GM23248 (cell line): Measurements from ENCODE around the gene PANK4.

Source experiments
- EZH2 ChIP-seq: fragments of 200-600 bp; sonication (generic); IDR thresholded peaks from 2 replicates; pipeline ENCODE4 v1.6.1; 2018; ENCODE audit warnings: antibody characterized with exemption, mild to moderate bottlenecking; ENCODE audit not compliant: insufficient read depth, poor library complexity, severe bottlenecking
- EZH2phosphoT487 ChIP-seq: fragments of 200-600 bp; sonication (generic); IDR thresholded peaks from 2 replicates; pipeline ENCODE4 v1.6.1; 2018; ENCODE audit warnings: antibody characterized with exemption, moderate library complexity, mild to moderate bottlenecking, low read depth; ENCODE audit not compliant: insufficient read depth

DNA sequence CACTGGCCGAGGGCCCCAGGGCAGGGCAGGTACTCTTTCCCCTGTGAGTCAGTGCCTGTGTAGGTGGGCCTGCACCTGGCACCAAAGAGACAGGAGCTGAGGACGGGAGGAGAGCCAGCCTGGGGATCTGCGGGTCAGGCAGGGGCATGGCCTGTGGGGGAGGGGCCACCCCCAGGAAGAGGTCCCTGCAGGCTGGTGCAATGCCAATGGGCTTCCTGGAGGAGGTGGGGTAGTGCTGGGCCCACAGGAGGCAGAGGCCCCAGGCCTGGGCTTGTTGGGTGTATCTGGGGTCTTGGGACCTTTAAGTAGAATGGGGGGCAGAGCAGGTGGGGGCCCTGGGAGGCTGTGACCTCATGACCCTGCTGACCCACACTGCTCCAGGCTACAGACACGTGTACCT lies 27.1 kb downstream of the PANK4 start:
- TF ChIP-seq EZH2phosphoT487: no peak
- TF ChIP-seq EZH2: no peak
